Measurements from ENCODE around the gene ACTG2. TPM values are rescaled to one million over a fixed set of nuclear protein-coding genes. Genes with fewer than 3 reads are reported as not detected.
"Not testable (repeated sequence)": the region's sequence is repeated elsewhere in the genome, so short reads cannot be mapped to it uniquely, and the experiment has no call there.

ACTG2 gene
- total RNA-seq, 1 experiment from 2014 or later = not detected

GRCh38 chr2:73939419-73939818, 46.6 kb downstream of the ACTG2 start:
- H3K27ac ChIP-seq (ENCODE audit: low read length) = no peak overlapping the region
- H3K4me3 ChIP-seq (ENCODE audit: low read length) = no peak overlapping the region
- no peak overlapping the region for H2AFZ ChIP-seq (ENCODE audit: low read length)
- H3K4me1 ChIP-seq (ENCODE audit: low read length) = no peaks in the 10 kb centered on the region; the same call in none of the 2 replicates
- no peaks in the 10 kb centered on the region for H3K27me3 ChIP-seq (ENCODE audit: low read length)
- peaks cover 97% of the 10 kb centered on the region for H3K79me2 ChIP-seq (ENCODE audit: low read length)
- peaks cover 47% of the 10 kb centered on the region for H3K36me3 ChIP-seq (ENCODE audit: insufficient read depth, low read length)
- H3K9ac ChIP-seq (ENCODE audit: low read length) = no peak overlapping the region
- DNase-seq = no peak
- peaks cover 66% of the 10 kb centered on the region for H4K20me1 ChIP-seq (ENCODE audit: insufficient read depth, low read depth, low read length)
- H3K9me2 ChIP-seq (replicated peaks; ENCODE audit: insufficient read depth, low read length) = no peaks in the 10 kb centered on the region
- H3K4me2 ChIP-seq (ENCODE audit: low read depth, low read length, poor library complexity, severe bottlenecking) = no peak overlapping the region
- no peaks in the 10 kb centered on the region for H3K9me3 ChIP-seq (ENCODE audit: low read length)

GRCh38 chr2:73940066-73940465, 47.3 kb downstream of the ACTG2 start:
- H2AFZ ChIP-seq (ENCODE audit: low read length); H3K9ac ChIP-seq (ENCODE audit: low read length); H3K4me2 ChIP-seq (ENCODE audit: low read depth, low read length, poor library complexity, severe bottlenecking); H3K4me1 ChIP-seq (ENCODE audit: low read length); H3K27me3 ChIP-seq (ENCODE audit: low read length); H3K4me3 ChIP-seq (ENCODE audit: low read length); H3K9me2 ChIP-seq (replicated peaks; ENCODE audit: insufficient read depth, low read length); H3K27ac ChIP-seq (ENCODE audit: low read length); DNase-seq; H3K9me3 ChIP-seq (ENCODE audit: low read length): not testable (repeated sequence)
- Histone ChIP-seq H3K36me3 (ENCODE audit: insufficient read depth, low read length) (peaks cover 52% of the 10 kb centered on the region), H3K79me2 (ENCODE audit: low read length) (peaks cover 100% of the 10 kb centered on the region), H4K20me1 (ENCODE audit: insufficient read depth, low read depth, low read length) (peaks cover 73% of the 10 kb centered on the region)

- peaks cover 55% of the 10 kb centered on the region for H3K36me3 ChIP-seq (ENCODE audit: insufficient read depth, low read length)
Observed at GRCh38 chr2:73942664-73943063, 49.9 kb downstream of the ACTG2 start.

GRCh38 chr2:73944714-73945113, 51.9 kb downstream of the ACTG2 start:
- H3K27ac ChIP-seq (ENCODE audit: low read length) = no peak overlapping the region
- H3K4me2 ChIP-seq (ENCODE audit: low read depth, low read length, poor library complexity, severe bottlenecking) = no peak overlapping the region
- no peaks in the 10 kb centered on the region for H3K27me3 ChIP-seq (ENCODE audit: low read length)
- H3K79me2 ChIP-seq (ENCODE audit: low read length) = peaks cover 94% of the 10 kb centered on the region
- peaks cover 60% of the 10 kb centered on the region; the same call in 1 of the 2 replicates for H3K36me3 ChIP-seq (ENCODE audit: insufficient read depth, low read length)
- H2AFZ ChIP-seq (ENCODE audit: low read length) = no peak overlapping the region
- no peaks in the 10 kb centered on the region for H3K9me2 ChIP-seq (replicated peaks; ENCODE audit: insufficient read depth, low read length)
- no peak for DNase-seq
- H3K9ac ChIP-seq (ENCODE audit: low read length) = no peak overlapping the region
- no peaks in the 10 kb centered on the region for H3K4me1 ChIP-seq (ENCODE audit: low read length)
- H4K20me1 ChIP-seq (ENCODE audit: insufficient read depth, low read depth, low read length) = peaks cover 50% of the 10 kb centered on the region
- H3K4me3 ChIP-seq (ENCODE audit: low read length) = no peak overlapping the region
- H3K9me3 ChIP-seq (ENCODE audit: low read length) = no peaks in the 10 kb centered on the region

More at GRCh38 chr2:73942664-73943063, 49.9 kb downstream of the ACTG2 start:
- H3K9me2 ChIP-seq (replicated peaks; ENCODE audit: insufficient read depth, low read length) = no peaks in the 10 kb centered on the region
- H3K27me3 ChIP-seq (ENCODE audit: low read length) = no peaks in the 10 kb centered on the region
- H3K4me3 ChIP-seq (ENCODE audit: low read length) = no peak overlapping the region
- no peaks in the 10 kb centered on the region for H3K9me3 ChIP-seq (ENCODE audit: low read length)
- H3K9ac ChIP-seq (ENCODE audit: low read length) = no peak overlapping the region
- H3K4me1 ChIP-seq (ENCODE audit: low read length) = no peaks in the 10 kb centered on the region
- H2AFZ ChIP-seq (ENCODE audit: low read length) = no peak overlapping the region
- no peak overlapping the region for H3K4me2 ChIP-seq (ENCODE audit: low read depth, low read length, poor library complexity, severe bottlenecking)
- DNase-seq = no peak
- peaks cover 63% of the 10 kb centered on the region for H4K20me1 ChIP-seq (ENCODE audit: insufficient read depth, low read depth, low read length)
- H3K27ac ChIP-seq (ENCODE audit: low read length) = no peak overlapping the region
- H3K79me2 ChIP-seq (ENCODE audit: low read length) = peaks cover 98% of the 10 kb centered on the region

- no peaks in the 10 kb centered on the region for H3K9me3 ChIP-seq (ENCODE audit: low read length)
- no peaks in the 10 kb centered on the region for H3K4me1 ChIP-seq (ENCODE audit: low read length)
- peaks cover 66% of the 10 kb centered on the region for H3K36me3 ChIP-seq (ENCODE audit: insufficient read depth, low read length)
- no peak overlapping the region for H3K4me3 ChIP-seq (ENCODE audit: low read length)
- H4K20me1 ChIP-seq (ENCODE audit: insufficient read depth, low read depth, low read length) = peaks cover 40% of the 10 kb centered on the region
- H3K4me2 ChIP-seq (ENCODE audit: low read depth, low read length, poor library complexity, severe bottlenecking) = no peak overlapping the region
- no peaks in the 10 kb centered on the region for H3K27me3 ChIP-seq (ENCODE audit: low read length)
- no peak overlapping the region for H3K9ac ChIP-seq (ENCODE audit: low read length)
- no peak overlapping the region for H3K27ac ChIP-seq (ENCODE audit: low read length)
- H2AFZ ChIP-seq (ENCODE audit: low read length) = no peak overlapping the region
- H3K9me2 ChIP-seq (replicated peaks; ENCODE audit: insufficient read depth, low read length) = no peaks in the 10 kb centered on the region
- DNase-seq = no peak
- peaks cover 92% of the 10 kb centered on the region for H3K79me2 ChIP-seq (ENCODE audit: low read length)
Observed at GRCh38 chr2:73946215-73946614, 53.4 kb downstream of the ACTG2 start.

- Histone ChIP-seq H2AFZ (ENCODE audit: low read length) (no peak overlapping the region), H3K79me2 (ENCODE audit: low read length) (peaks cover 87% of the 10 kb centered on the region), H3K4me3 (ENCODE audit: low read length) (no peak overlapping the region), H3K9me3 (ENCODE audit: low read length) (no peaks in the 10 kb centered on the region), H3K9me2 (replicated peaks; ENCODE audit: insufficient read depth, low read length) (no peaks in the 10 kb centered on the region), H3K9ac (ENCODE audit: low read length) (no peak overlapping the region), H3K27ac (ENCODE audit: low read length) (no peak overlapping the region), H4K20me1 (ENCODE audit: insufficient read depth, low read depth, low read length) (peaks cover 44% of the 10 kb centered on the region), H3K4me1 (ENCODE audit: low read length) (no peaks in the 10 kb centered on the region), H3K4me2 (ENCODE audit: low read depth, low read length, poor library complexity, severe bottlenecking) (no peak overlapping the region), H3K27me3 (ENCODE audit: low read length) (no peaks in the 10 kb centered on the region), H3K36me3 (ENCODE audit: insufficient read depth, low read length) (peaks cover 71% of the 10 kb centered on the region)
- no peak for DNase-seq
Observed at GRCh38 chr2:73946666-73947065, 53.9 kb downstream of the ACTG2 start.

- Histone ChIP-seq H3K4me1 (ENCODE audit: low read length) (no peaks in the 10 kb centered on the region), H3K36me3 (ENCODE audit: insufficient read depth, low read length) (peaks cover 77% of the 10 kb centered on the region), H3K4me2 (ENCODE audit: low read depth, low read length, poor library complexity, severe bottlenecking) (no peak overlapping the region), H3K79me2 (ENCODE audit: low read length) (peaks cover 79% of the 10 kb centered on the region), H3K9me2 (replicated peaks; ENCODE audit: insufficient read depth, low read length) (no peaks in the 10 kb centered on the region), H3K4me3 (ENCODE audit: low read length) (no peak overlapping the region), H3K9ac (ENCODE audit: low read length) (no peak overlapping the region), H4K20me1 (ENCODE audit: insufficient read depth, low read depth, low read length) (peaks cover 48% of the 10 kb centered on the region), H2AFZ (ENCODE audit: low read length) (no peak overlapping the region), H3K27ac (ENCODE audit: low read length) (no peak overlapping the region), H3K9me3 (ENCODE audit: low read length) (no peaks in the 10 kb centered on the region), H3K27me3 (ENCODE audit: low read length) (no peaks in the 10 kb centered on the region)
- DNase-seq = no peak
Observed at GRCh38 chr2:73947412-73948018, 54.7 kb downstream of the ACTG2 start.

GRCh38 chr2:73949802-73950201, 57.0 kb downstream of the ACTG2 start:
- no peaks in the 10 kb centered on the region for H3K9me3 ChIP-seq (ENCODE audit: low read length)
- no peak overlapping the region for H2AFZ ChIP-seq (ENCODE audit: low read length)
- no peak overlapping the region for H3K9ac ChIP-seq (ENCODE audit: low read length)
- H3K4me2 ChIP-seq (ENCODE audit: low read depth, low read length, poor library complexity, severe bottlenecking) = no peak overlapping the region
- no peaks in the 10 kb centered on the region for H3K9me2 ChIP-seq (replicated peaks; ENCODE audit: insufficient read depth, low read length)
- no peak for DNase-seq
- no peak overlapping the region for H3K27ac ChIP-seq (ENCODE audit: low read length)
- H3K36me3 ChIP-seq (ENCODE audit: insufficient read depth, low read length) = peaks cover 76% of the 10 kb centered on the region
- H3K4me1 ChIP-seq (ENCODE audit: low read length) = no peaks in the 10 kb centered on the region
- no peaks in the 10 kb centered on the region for H3K27me3 ChIP-seq (ENCODE audit: low read length)
- H4K20me1 ChIP-seq (ENCODE audit: insufficient read depth, low read depth, low read length) = peaks cover 43% of the 10 kb centered on the region
- H3K79me2 ChIP-seq (ENCODE audit: low read length) = peaks cover 60% of the 10 kb centered on the region
- no peak overlapping the region for H3K4me3 ChIP-seq (ENCODE audit: low read length)
